Endothelial cell of umbilical vein (primary cell): Measurements from ENCODE around the gene GRIA4. TPM values are rescaled to one million over a fixed set of nuclear protein-coding genes. Genes with fewer than 3 reads are reported as not detected.

ENCODE experiments used
- BruUV-seq: library from RNA; stranded (reverse); fragments of 400-500 nt; replicated peaks from 2 replicates; lab custom pipeline; 2021; lab: Mats Ljungman, UMichigan
- CTCF ChIA-PET: fragments of 300-600, 350-600 bp; sonication (Branson Sonifier 250); formaldehyde crosslinking; loops from one replicate; lab custom pipeline; 2021; ENCODE audit warnings: antibody characterized with exemption, inconsistent platforms; lab: Charles Lee
- POLR2A ChIA-PET: fragments of 300-600, 350-600 bp; sonication (Branson Sonifier 250); formaldehyde crosslinking; loops from one replicate; lab custom pipeline; 2021; ENCODE audit warnings: antibody characterized with exemption, inconsistent platforms; lab: Charles Lee
- DNase-seq: peaks from one replicate; pipeline ENCODE4 v3.0.0-alpha.2; 2011; ENCODE audit warnings: low read depth, low spot score
- FAIRE-seq: peaks from 2 replicates; lab custom pipeline; 2011; peaks lifted over from hg19 to GRCh38; lab: Jason Lieb, UNC
- H2AFZ ChIP-seq: 2 replicates; pipeline ENCODE4 v1.6.0; 2012; ENCODE audit warnings: low read depth, low read length, control low read depth, inconsistent platforms
- H3K27ac ChIP-seq: 2 replicates; pipeline ENCODE4 v1.5.1; 2011; ENCODE audit warnings: low read depth, mild to moderate bottlenecking, control low read depth, low read length, moderate library complexity; ENCODE audit not compliant: insufficient read depth
- H3K27me3 ChIP-seq, 2 experiments: 2 replicates each; pipeline versions ENCODE4 v1.6.0 to v1.6.1; 2011; ENCODE audit warnings: low read length in 2 of 2, mixed read lengths in 1 of 2; ENCODE audit not compliant: control insufficient read depth in 2 of 2, insufficient read depth in 2 of 2
- H3K36me3 ChIP-seq, 2 experiments: 2 replicates in 1 of 2; 3 replicates in 1 of 2; pipeline ENCODE4 v1.5.1; 2011; ENCODE audit warnings: low read length in 2 of 2, mild to moderate bottlenecking in 1 of 2, moderate library complexity in 1 of 2; ENCODE audit not compliant: control insufficient read depth in 2 of 2, insufficient read depth in 2 of 2; ENCODE audit errors: extremely low read depth in 1 of 2
- H3K4me1 ChIP-seq: 3 replicates; pipeline ENCODE4 v1.5.1; 2011; ENCODE audit warnings: mild to moderate bottlenecking, low read length; ENCODE audit not compliant: control insufficient read depth, insufficient read depth; ENCODE audit errors: extremely low read depth
- H3K4me2 ChIP-seq: 2 replicates; pipeline ENCODE4 v1.6.1; 2011; ENCODE audit warnings: low read length, control low read depth, mixed read lengths; ENCODE audit not compliant: insufficient read depth
- H3K4me3 ChIP-seq, 3 experiments: fragments of 200-600 bp in 1 of 3; sonication (generic), shearing (Covaris generic) in 1 of 3; replicated peaks in 1 of 3; 2 replicates each; pipeline ENCODE4 v1.5.1; 2011 to 2016; ENCODE audit warnings: control low read depth in 3 of 3, low read length in 3 of 3, mild to moderate bottlenecking in 2 of 3, inconsistent platforms in 1 of 3, low read depth in 1 of 3, moderate library complexity in 1 of 3; ENCODE audit not compliant: insufficient read depth in 1 of 3
- H3K79me2 ChIP-seq: 2 replicates; pipeline ENCODE4 v1.6.0; 2012; ENCODE audit warnings: low read length, inconsistent platforms; ENCODE audit not compliant: control insufficient read depth, insufficient read depth
- H3K9ac ChIP-seq: replicated peaks from 2 replicates; pipeline ENCODE3; 2011; ENCODE audit warnings: low read length, control low read depth; ENCODE audit not compliant: insufficient read depth; ENCODE audit errors: extremely low read depth
- H3K9me1 ChIP-seq: replicated peaks from 3 replicates; pipeline ENCODE4 v1.6.0; 2011; ENCODE audit warnings: mild to moderate bottlenecking, low read length; ENCODE audit not compliant: control insufficient read depth, insufficient read depth; ENCODE audit errors: extremely low read depth
- H3K9me3 ChIP-seq: replicated peaks from 2 replicates; pipeline ENCODE4 v1.5.1; 2012; ENCODE audit warnings: low read length, inconsistent platforms; ENCODE audit not compliant: control insufficient read depth, insufficient read depth
- H4K20me1 ChIP-seq: replicated peaks from 2 replicates; pipeline ENCODE3; 2011; ENCODE audit warnings: mild to moderate bottlenecking, low read length; ENCODE audit not compliant: control insufficient read depth, insufficient read depth; ENCODE audit errors: extremely low read depth
- CTCF ChIP-seq, 2 donors: IDR thresholded peaks; 1 replicate in 1 of 2; 2 replicates in 1 of 2; pipeline ENCODE4 v1.5.1; 2011; ENCODE audit warnings: low read length in 2 of 2, mild to moderate bottlenecking in 2 of 2, moderate library complexity in 2 of 2, control low read depth in 1 of 2, inconsistent platforms in 1 of 2, low read depth in 1 of 2; ENCODE audit not compliant: insufficient read depth in 1 of 2; ENCODE audit errors: extremely low read depth in 1 of 2
- EZH2 ChIP-seq: IDR thresholded peaks from 2 replicates; pipeline ENCODE4 v1.6.1; 2012; ENCODE audit warnings: borderline replicate concordance, low read depth, mild to moderate bottlenecking, moderate library complexity, low read length, inconsistent platforms; ENCODE audit not compliant: severe bottlenecking
- FOS ChIP-seq: IDR thresholded peaks from 2 replicates; pipeline ENCODE4 v1.6.1; 2011; ENCODE audit warnings: mild to moderate bottlenecking, low read length, moderate library complexity, borderline replicate concordance; ENCODE audit not compliant: insufficient read depth
- GATA2 ChIP-seq: IDR thresholded peaks from 2 replicates; pipeline ENCODE4 v1.7.0; 2011; ENCODE audit warnings: low read depth, mild to moderate bottlenecking, moderate library complexity, mixed read lengths, low read length; ENCODE audit not compliant: insufficient read length, insufficient read depth
- JUN ChIP-seq: IDR thresholded peaks from 2 replicates; pipeline ENCODE4 v1.6.1; 2011; ENCODE audit warnings: borderline replicate concordance, low read depth; ENCODE audit not compliant: insufficient read length, insufficient read depth
- MAX ChIP-seq: IDR thresholded peaks from 2 replicates; pipeline ENCODE4 v1.6.1; 2011; ENCODE audit not compliant: insufficient read depth, insufficient read length
- MYC ChIP-seq: IDR thresholded peaks from one replicate; pipeline ENCODE4 v1.6.1; 2011; ENCODE audit warnings: mild to moderate bottlenecking, low read depth, low read length
- POLR2A ChIP-seq: IDR thresholded peaks from 2 replicates; pipeline ENCODE4 v1.6.1; 2012; ENCODE audit warnings: low read depth, mild to moderate bottlenecking, control low read depth, low read length
- POLR2AphosphoS5 ChIP-seq: IDR thresholded peaks from 2 replicates; pipeline ENCODE4 v1.6.1; 2012; ENCODE audit warnings: low read depth, mild to moderate bottlenecking, control low read depth, low read length, moderate library complexity; ENCODE audit not compliant: insufficient read depth
- dilution Hi-C: fragments of 300-500 bp; cut with MboI; formaldehyde crosslinking; loops from one replicate; pipeline ENCODE4 v1.15.0; 2019; ENCODE audit warnings: low sequenced_read_pairs; ENCODE audit not compliant: extremely low pct_ligation_motif_present
- intact Hi-C: fragments of 100-400 bp; cut with micrococcal nuclease; formaldehyde crosslinking; loops from one replicate; pipeline ENCODE4 v1.10.0; 2022
- polyA plus RNA-seq, 4 experiments: library from polyadenylated mRNA; depleted of rRNA in 3 of 4; stranded (reverse) in 3 of 4; unstranded in 1 of 4; fragments of >200 nt; gene quantifications; 2 replicates each; pipeline versions ENCODE4 v1.2.1 to v1.2.3, GENCODE V29; 2011 to 2012; ENCODE audit warnings: missing spikeins in 1 of 4
- total RNA-seq: library from RNA; stranded (reverse); gene quantifications from 2 replicates; pipeline ENCODE4 v1.2.3, GENCODE V29; 2021

Gene GRIA4
- total and polyA plus RNA-seq, 2 donors (not counting 3 experiments of a cell fraction or from before 2014, with no cell fraction given): not detected

GRCh38 chr11:105988197-105988596, 378.3 kb downstream of the GRIA4 start:
- no TSS peak for BruUV-seq
- intact Hi-C loops (no loop called here), dilution Hi-C loops (no loop called here)
- Histone ChIP-seq H3K4me2 (no peak overlapping the region), H3K27me3 (peaks cover 1 to 9% of the 10 kb centered on the region in 2 experiments), H2AFZ (no peak overlapping the region), H3K4me1 (no peaks in the 10 kb centered on the region), H4K20me1 (no peaks in the 10 kb centered on the region), H3K9me3 (no peaks in the 10 kb centered on the region), H3K27ac (no peak overlapping the region), H3K4me3 (no peak overlapping the region), H3K9me1 (no peaks in the 10 kb centered on the region), H3K9ac (no peak overlapping the region), H3K79me2 (no peaks in the 10 kb centered on the region), H3K36me3 (no peaks in the 10 kb centered on the region)
- ChIA-PET CTCF (no interaction called here), POLR2A (no interaction called here)
- FAIRE-seq (no peak), DNase-seq (no peak)
- TF ChIP-seq MYC: no peak
- no peak for TF ChIP-seq POLR2AphosphoS5
- no peak for TF ChIP-seq MAX
- no peak for TF ChIP-seq JUN
- no peak for TF ChIP-seq EZH2

- Histone ChIP-seq H3K36me3 (no peaks in the 10 kb centered on the region), H3K79me2 (no peaks in the 10 kb centered on the region), H3K4me3 (no peak overlapping the region), H3K4me1 (no peaks in the 10 kb centered on the region), H3K4me2 (no peak overlapping the region), H3K27ac (no peak overlapping the region), H3K9ac (no peak overlapping the region), H4K20me1 (no peaks in the 10 kb centered on the region), H3K27me3 (peaks cover 0 to 5% of the 10 kb centered on the region in 2 experiments), H2AFZ (no peak overlapping the region), H3K9me1 (no peaks in the 10 kb centered on the region), H3K9me3 (no peaks in the 10 kb centered on the region)
- DNase-seq (no peak), FAIRE-seq (no peak)
- ChIA-PET CTCF (no interaction called here), POLR2A (no interaction called here)
- intact Hi-C loops (no loop called here), dilution Hi-C loops (no loop called here)
- no TSS peak for BruUV-seq
- TF ChIP-seq MAX (no peak), GATA2 (no peak), EZH2 (no peak), JUN (no peak), FOS (no peak), POLR2AphosphoS5 (no peak), CTCF (IDR thresholded peaks at IDR 0.05; ENCODE audit: extremely low read depth in 1 of 2, insufficient read depth in 1 of 2, low read depth in 1 of 2, low read length in 2 of 2) (no peak), POLR2A (no peak), MYC (no peak)
Measured at GRCh38 chr11:105989124-105989523, 379.3 kb downstream of the GRIA4 start.
